NCI-H1105 treated with DMSO at 0.1 percent for 48 hours (cell line): ENCODE results near the gene LRRD1.
"Not testable (repeated sequence)": the region's sequence is repeated elsewhere in the genome, so short reads cannot be mapped to it uniquely, and the experiment has no call there.

ENCODE experiments used
- DNase-seq: peaks from one replicate; lab custom pipeline; 2025; lab: John Stamatoyannopoulos, UW

Gene LRRD1

GRCh38 chr7:92178928-92179924, at the start of gene LRRD1:
Gene LRRD1, minus strand, starts transcription at chr7:92179142. Its CDS starts 13,940 bp downstream, at chr7:92165202.
- DNase-seq, result no peak

- no peak for DNase-seq
These were observed 49.8 kb upstream of the LRRD1 start for GRCh38 chr7:92228742-92229141.

- DNase-seq, result no peak
These were observed 49.2 kb upstream of the LRRD1 start for GRCh38 chr7:92228100-92228499.

- DNase-seq, result no peak
These were observed 48.0 kb upstream of the LRRD1 start for GRCh38 chr7:92226981-92227380.

GRCh38 chr7:92221766-92222165, 42.8 kb upstream of the LRRD1 start:
- DNase-seq, result no peak

GRCh38 chr7:92206672-92207071, 27.7 kb upstream of the LRRD1 start:
- no peak for DNase-seq

- no peak for DNase-seq
These were observed 27.0 kb upstream of the LRRD1 start for GRCh38 chr7:92205987-92206386.

GRCh38 chr7:92200791-92201190, 21.8 kb upstream of the LRRD1 start:
- DNase-seq, result no peak

- DNase-seq, result no peak
These were observed 13.4 kb upstream of the LRRD1 start for GRCh38 chr7:92192326-92192725.

GRCh38 chr7:92189246-92189645, 10.3 kb upstream of the LRRD1 start:
- not testable (repeated sequence) for DNase-seq

- DNase-seq, result not testable (repeated sequence)
These were observed 5.4 kb upstream of the LRRD1 start for GRCh38 chr7:92184294-92184693.

GRCh38 chr7:92177362-92177761, 1.6 kb downstream of the LRRD1 start:
- DNase-seq, result no peak

- not testable (repeated sequence) for DNase-seq
These were observed 9.4 kb downstream of the LRRD1 start for GRCh38 chr7:92169529-92169928.

- no peak for DNase-seq
These were observed 17.7 kb downstream of the LRRD1 start for GRCh38 chr7:92161271-92161670.

- no peak for DNase-seq
These were observed 20.0 kb downstream of the LRRD1 start for GRCh38 chr7:92158660-92159575.

- DNase-seq, result no peak
These were observed 22.0 kb downstream of the LRRD1 start for GRCh38 chr7:92156990-92157389.

- DNase-seq, result no peak
These were observed 23.7 kb downstream of the LRRD1 start for GRCh38 chr7:92155108-92155739.

- DNase-seq, result no peak
These were observed 28.4 kb downstream of the LRRD1 start for GRCh38 chr7:92150450-92151017.

- no peak for DNase-seq
These were observed 29.2 kb downstream of the LRRD1 start for GRCh38 chr7:92149736-92150239.

GRCh38 chr7:92143192-92143880, 35.6 kb downstream of the LRRD1 start:
- DNase-seq, result not testable (repeated sequence)

GRCh38 chr7:92142791-92143190, 36.2 kb downstream of the LRRD1 start:
- not testable (repeated sequence) for DNase-seq
